Parathyroid adenoma (tissue), 2 donors: ENCODE results near the gene PI3.

ENCODE experiments used
- H2AFZ ChIP-seq: fragments of 300-600 bp; sonication (generic); one replicate; pipeline ENCODE4 v1.7.0; 2017; ENCODE audit warnings: antibody characterized with exemption, mild to moderate bottlenecking
- H3K27ac ChIP-seq: fragments of 300-600 bp; sonication (generic); one replicate; pipeline ENCODE4 v1.7.0; 2017
- H3K27me3 ChIP-seq: fragments of 300-600 bp; sonication (generic); one replicate; pipeline ENCODE4 v1.7.0; 2017; ENCODE audit warnings: low read length; ENCODE audit not compliant: control insufficient read depth, insufficient read depth
- H3K36me3 ChIP-seq: fragments of 300-600 bp; sonication (generic); one replicate; pipeline ENCODE4 v1.7.0; 2017; ENCODE audit warnings: low read length; ENCODE audit not compliant: control insufficient read depth, insufficient read depth
- H3K4me1 ChIP-seq: fragments of 300-600 bp; sonication (generic); one replicate; pipeline ENCODE4 v1.7.0; 2017; ENCODE audit warnings: control low read depth
- H3K4me2 ChIP-seq: fragments of 300-600 bp; sonication (generic); one replicate; pipeline ENCODE4 v1.7.0; 2017; ENCODE audit warnings: low read length
- H3K4me3 ChIP-seq: fragments of 300-600 bp; sonication (generic); one replicate; pipeline ENCODE4 v1.7.0; 2017; ENCODE audit warnings: low read depth, low read length
- H3K79me2 ChIP-seq: fragments of 300-600 bp; sonication (generic); one replicate; pipeline ENCODE4 v1.7.0; 2017; ENCODE audit warnings: control low read depth
- H3K9ac ChIP-seq: fragments of 300-600 bp; sonication (generic); one replicate; pipeline ENCODE4 v1.7.0; 2017; ENCODE audit warnings: mild to moderate bottlenecking
- H3K9me3 ChIP-seq: fragments of 300-600 bp; sonication (generic); one replicate; pipeline ENCODE4 v1.7.0; 2017; ENCODE audit warnings: low read length; ENCODE audit not compliant: control insufficient read depth
- TF ChIP-seq, protein P1 (sequence below): fragments of 300-600 bp; sonication (generic); IDR thresholded peaks from one replicate; pipeline ENCODE4 v1.7.0; 2017; ENCODE audit warnings: antibody characterized with exemption, mild to moderate bottlenecking
- donor health status: primary hyperparathyroidism.

PI3 gene

DNA sequence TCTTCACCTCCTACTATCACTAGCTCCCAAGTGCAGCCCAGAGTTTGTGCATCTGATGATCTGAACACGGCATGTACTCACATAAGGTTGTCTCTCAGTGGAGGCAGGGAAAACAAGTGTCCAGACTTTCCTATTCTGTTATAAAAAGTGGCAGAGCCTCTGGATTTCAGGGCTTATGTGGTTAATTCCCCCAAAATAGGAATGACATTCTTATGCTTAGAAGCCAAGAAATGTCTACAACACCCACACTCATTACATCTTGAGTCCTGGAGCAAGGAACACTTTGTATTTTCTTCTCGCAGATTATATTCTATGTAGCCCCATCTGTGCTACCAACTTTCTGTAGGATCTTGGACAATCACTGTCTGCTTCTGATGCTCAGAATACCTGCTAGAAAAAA lies 18.6 kb downstream of the PI3 start:
- no peak overlapping the region for H3K27ac ChIP-seq
- H3K4me2 ChIP-seq = no peak overlapping the region
- H3K27me3 ChIP-seq = no peaks in the 10 kb centered on the region
- no peaks in the 10 kb centered on the region for H3K36me3 ChIP-seq
- TF ChIP-seq, protein P1, sequence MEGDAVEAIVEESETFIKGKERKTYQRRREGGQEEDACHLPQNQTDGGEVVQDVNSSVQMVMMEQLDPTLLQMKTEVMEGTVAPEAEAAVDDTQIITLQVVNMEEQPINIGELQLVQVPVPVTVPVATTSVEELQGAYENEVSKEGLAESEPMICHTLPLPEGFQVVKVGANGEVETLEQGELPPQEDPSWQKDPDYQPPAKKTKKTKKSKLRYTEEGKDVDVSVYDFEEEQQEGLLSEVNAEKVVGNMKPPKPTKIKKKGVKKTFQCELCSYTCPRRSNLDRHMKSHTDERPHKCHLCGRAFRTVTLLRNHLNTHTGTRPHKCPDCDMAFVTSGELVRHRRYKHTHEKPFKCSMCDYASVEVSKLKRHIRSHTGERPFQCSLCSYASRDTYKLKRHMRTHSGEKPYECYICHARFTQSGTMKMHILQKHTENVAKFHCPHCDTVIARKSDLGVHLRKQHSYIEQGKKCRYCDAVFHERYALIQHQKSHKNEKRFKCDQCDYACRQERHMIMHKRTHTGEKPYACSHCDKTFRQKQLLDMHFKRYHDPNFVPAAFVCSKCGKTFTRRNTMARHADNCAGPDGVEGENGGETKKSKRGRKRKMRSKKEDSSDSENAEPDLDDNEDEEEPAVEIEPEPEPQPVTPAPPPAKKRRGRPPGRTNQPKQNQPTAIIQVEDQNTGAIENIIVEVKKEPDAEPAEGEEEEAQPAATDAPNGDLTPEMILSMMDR = no peak
- H3K4me1 ChIP-seq = no peaks in the 10 kb centered on the region
- no peaks in the 10 kb centered on the region for H3K79me2 ChIP-seq
- no peak overlapping the region for H3K9ac ChIP-seq
- no peak overlapping the region for H3K4me3 ChIP-seq
- H3K9me3 ChIP-seq = no peaks in the 10 kb centered on the region
- no peak overlapping the region for H2AFZ ChIP-seq

DNA sequence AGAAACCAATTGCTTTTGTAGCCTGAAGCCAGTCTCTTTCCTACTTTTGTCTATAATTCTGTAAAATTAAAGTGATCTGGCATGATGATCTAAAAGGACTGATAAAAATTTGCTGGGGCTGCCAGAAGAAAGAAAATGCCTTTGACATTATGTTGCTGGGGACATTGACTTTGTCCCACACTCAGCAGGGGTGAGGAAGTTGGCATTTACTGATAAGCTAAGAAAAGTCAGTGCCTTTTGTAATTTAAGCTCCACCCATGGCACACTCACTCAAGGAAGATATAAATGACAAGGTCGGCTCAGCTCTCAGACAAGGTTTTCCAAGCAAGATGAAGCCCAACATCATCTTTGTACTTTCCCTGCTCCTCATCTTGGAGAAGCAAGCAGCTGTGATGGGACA lies 32.0 kb downstream of the PI3 start, which contains the start of gene SEMG1:
SEMG1 (plus strand) TSS at position 309 of the 400 bp plus-strand sequence; CDS start at position 330, 21 bp downstream.
- TF ChIP-seq, protein P1 = no peak
- Histone ChIP-seq H3K36me3 (no peaks in the 10 kb centered on the region), H3K79me2 (no peaks in the 10 kb centered on the region), H3K9ac (no peak within 1 kb of the TSS), H3K4me2 (no peak within 1 kb of the TSS), H3K4me1 (no peaks in the 10 kb centered on the region), H3K4me3 (no peak within 1 kb of the TSS), H3K9me3 (no peaks in the 10 kb centered on the region), H3K27me3 (no peaks in the 10 kb centered on the region), H3K27ac (no peak within 1 kb of the TSS), H2AFZ (no peak within 1 kb of the TSS)

DNA sequence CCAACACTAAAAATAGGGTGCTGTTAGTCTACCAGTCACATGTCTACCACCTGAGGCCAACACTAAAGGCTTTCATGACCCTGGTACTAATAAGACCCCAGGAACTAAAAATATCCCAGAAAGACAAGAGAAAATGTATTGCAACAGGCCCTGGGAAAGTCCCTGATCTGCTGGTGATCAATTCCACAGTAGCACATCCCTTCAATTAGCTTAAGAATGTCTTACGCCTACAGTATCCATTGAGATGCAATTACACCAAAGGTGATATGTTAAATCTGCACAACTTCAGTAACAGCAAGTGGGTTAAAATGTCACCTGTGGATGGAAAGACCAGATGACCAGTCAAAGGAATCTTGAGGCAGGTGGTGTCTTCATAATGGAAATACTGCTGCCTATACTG lies 35.2 kb downstream of the PI3 start:
- Histone ChIP-seq H3K27ac (no peak overlapping the region), H2AFZ (no peak overlapping the region), H3K9me3 (no peaks in the 10 kb centered on the region), H3K4me1 (no peaks in the 10 kb centered on the region), H3K36me3 (no peaks in the 10 kb centered on the region), H3K4me2 (no peak overlapping the region), H3K27me3 (no peaks in the 10 kb centered on the region), H3K9ac (no peak overlapping the region), H3K4me3 (no peak overlapping the region), H3K79me2 (no peaks in the 10 kb centered on the region)
- TF ChIP-seq, protein P1 = no peak

DNA sequence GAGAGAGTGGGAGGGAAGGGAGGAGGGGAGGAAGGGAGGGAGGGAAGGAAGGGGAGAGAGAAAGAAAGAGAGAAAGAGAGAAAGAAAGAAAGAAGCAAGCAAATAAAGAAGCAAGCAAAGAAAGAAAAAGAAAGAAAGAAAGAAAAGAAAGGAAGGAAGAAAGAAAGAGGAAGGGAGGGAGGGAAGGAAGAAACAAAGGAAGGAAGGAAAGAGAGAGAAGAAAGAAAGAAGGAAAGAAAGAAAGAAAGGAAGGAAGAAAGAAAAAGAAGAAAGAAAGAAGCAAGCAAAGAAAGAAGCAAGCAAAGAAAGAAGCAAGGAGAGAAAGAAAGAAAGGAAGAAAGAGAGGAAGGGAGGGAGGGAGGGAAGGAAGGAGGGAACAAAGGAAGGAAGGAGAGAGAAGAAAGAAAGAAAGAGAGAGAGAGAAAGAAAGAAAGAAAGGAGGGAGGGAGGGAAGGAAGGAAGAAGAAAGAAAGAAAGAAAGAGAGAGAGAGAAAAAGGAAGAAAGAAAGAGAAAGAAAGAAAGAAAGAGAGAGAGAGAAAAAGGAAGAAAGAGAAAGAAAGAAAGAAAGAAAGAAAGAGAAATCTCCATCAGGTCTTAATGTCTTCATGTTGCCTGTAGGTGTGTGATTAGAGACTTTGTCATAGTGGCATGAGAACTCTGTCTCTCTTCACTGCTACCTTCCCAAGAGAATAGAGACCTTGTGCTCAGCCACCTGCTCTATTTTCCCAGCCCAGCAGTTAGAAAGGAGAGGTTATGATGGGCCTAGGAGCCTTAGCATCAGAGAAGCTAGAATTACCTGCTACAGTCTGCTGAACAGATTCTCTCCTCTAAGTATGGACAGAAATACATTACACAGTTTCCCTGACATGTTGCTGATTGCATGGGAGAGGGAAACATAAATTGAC lies 37.1 kb downstream of the PI3 start:
- Histone ChIP-seq H3K27me3 (no peaks in the 10 kb centered on the region), H3K4me2 (no peak overlapping the region), H2AFZ (no peak overlapping the region), H3K79me2 (no peaks in the 10 kb centered on the region), H3K9ac (no peak overlapping the region), H3K4me3 (no peak overlapping the region), H3K9me3 (no peaks in the 10 kb centered on the region), H3K4me1 (no peaks in the 10 kb centered on the region), H3K27ac (no peak overlapping the region), H3K36me3 (no peaks in the 10 kb centered on the region)
- TF ChIP-seq, protein P1 = no peak
